Melanocyte of skin (primary cell): ENCODE measurements around the gene CHSY1. TPM values are rescaled to one million over a fixed set of nuclear protein-coding genes. Genes with fewer than 3 reads are reported as not detected.

ENCODE experiments used
- total RNA-seq, 2 donors: library from RNA; depleted of rRNA; stranded (reverse); fragments of >200 nt; gene quantifications; 2 replicates each; pipeline ENCODE4 v1.2.3, GENCODE V29; 2012

The CHSY1 gene
- 10 to 100 TPM; 23.4 to 42.6 TPM for total RNA-seq

GRCh38 chr15:101251830-101252820, at the start of gene CHSY1:
Gene CHSY1, minus strand, starts transcription at chr15:101252048. Its CDS starts 592 bp downstream, at chr15:101251456.

GRCh38 chr15:101294731-101295606, 43.1 kb upstream of the CHSY1 start, which contains the start of gene SNRPA1:
Gene SNRPA1, minus strand, starts transcription at chr15:101295248. Its CDS starts 70 bp downstream, at chr15:101295178.

GRCh38 chr15:101277038-101277822, 25.4 kb upstream of the CHSY1 start, which contains the start of gene SELENOS:
Gene SELENOS, minus strand, starts transcription at chr15:101277485. Its CDS starts 68 bp downstream, at chr15:101277417.

Other genes starting within 250 kb of the CHSY1 start
- 10 to 100 TPM; 52.0 to 63.9 TPM for gene SELENOS, start 25.4 kb upstream of the CHSY1 start, total RNA-seq
- gene SNRPA1, start 43.2 kb upstream of the CHSY1 start, total RNA-seq = 10 to 100 TPM in 1 of 2 donors, 1 to 10 TPM in 1; 9.6 to 22.0 TPM
- 1 to 10 TPM in 1 of 2 donors, under 1 TPM in 1; 0.33 to 1.0 TPM for gene PCSK6, start 237.7 kb upstream of the CHSY1 start, total RNA-seq